H1 (cell line): Measurements from ENCODE around the gene PIBF1. TPM values are rescaled to one million over a fixed set of nuclear protein-coding genes. Genes with fewer than 3 reads are reported as not detected.

ENCODE experiments used
- CTCF ChIA-PET: fragments of 300-600 bp; sonication (Branson Sonifier 250); formaldehyde crosslinking; loops from one replicate; lab custom pipeline; 2021; ENCODE audit not compliant: partially characterized antibody; lab: Charles Lee
- POLR2A ChIA-PET: fragments of 300-600 bp; sonication (Branson Sonifier 250); formaldehyde crosslinking; loops from one replicate; lab custom pipeline; 2021; ENCODE audit warnings: inconsistent platforms; ENCODE audit not compliant: partially characterized antibody; lab: Charles Lee
- DNase-seq, 2 experiments: peaks; one replicate each; pipeline versions ENCODE4 v3.0.0 to v3.0.0-alpha.2; 2010 to 2022; ENCODE audit warnings: low spot score in 2 of 2, low read depth in 1 of 2, mixed read lengths in 1 of 2
- FAIRE-seq: peaks from 2 replicates; lab custom pipeline; 2011; peaks lifted over from hg19 to GRCh38; lab: Jason Lieb, UNC
- H2AFZ ChIP-seq: 2 replicates; pipeline ENCODE4 v1.8.1; 2012; ENCODE audit warnings: low read length, inconsistent platforms
- H2AK5ac ChIP-seq: 2 replicates; pipeline ENCODE4 v1.6.1; 2013; ENCODE audit warnings: low read depth, low read length
- H2BK120ac ChIP-seq: replicated peaks from 2 replicates; pipeline ENCODE3; 2013; ENCODE audit warnings: low read depth, low read length, inconsistent platforms
- H2BK12ac ChIP-seq: 2 replicates; pipeline ENCODE4 v1.6.1; 2013; ENCODE audit warnings: low read depth, low read length
- H2BK15ac ChIP-seq: 2 replicates; pipeline ENCODE4 v1.6.1; 2013; ENCODE audit warnings: low read length
- H2BK20ac ChIP-seq: 2 replicates; pipeline ENCODE4 v1.6.1; 2013; ENCODE audit warnings: low read length
- H2BK5ac ChIP-seq: 2 replicates; pipeline ENCODE4 v1.6.1; 2013; ENCODE audit warnings: low read depth, low read length
- H3K14ac ChIP-seq: 2 replicates; pipeline ENCODE4 v1.6.1; 2013; ENCODE audit warnings: inconsistent platforms; ENCODE audit not compliant: insufficient read length
- H3K18ac ChIP-seq: 2 replicates; pipeline ENCODE4 v1.6.1; 2013; ENCODE audit warnings: low read length; ENCODE audit errors: extremely low read depth
- H3K23ac ChIP-seq: 2 replicates; pipeline ENCODE4 v1.6.1; 2013; ENCODE audit warnings: inconsistent platforms; ENCODE audit not compliant: insufficient read length
- H3K23me2 ChIP-seq: 2 replicates; pipeline ENCODE4 v1.6.1; 2013; ENCODE audit warnings: low read depth, low read length
- H3K27ac ChIP-seq: 2 replicates; pipeline ENCODE4 v1.6.1; 2011; ENCODE audit warnings: low read depth, low read length, inconsistent platforms
- H3K27me3 ChIP-seq, 4 experiments: replicated peaks in 1 of 4; 1 replicate in 1 of 4; 2 replicates in 3 of 4; pipeline versions ENCODE4 v1.6.1 to v1.8.1; 2011 to 2013; ENCODE audit warnings: low read length in 3 of 4, mild to moderate bottlenecking in 3 of 4, inconsistent platforms in 2 of 4, mixed read lengths in 2 of 4, moderate library complexity in 1 of 4; ENCODE audit not compliant: control insufficient read depth in 3 of 4, insufficient read depth in 3 of 4; ENCODE audit errors: extremely low read depth in 1 of 4
- H3K36me3 ChIP-seq, 4 experiments: 2 replicates each; pipeline versions ENCODE4 v1.6.1 to v1.8.1; 2011 to 2013; ENCODE audit warnings: mild to moderate bottlenecking in 4 of 4, low read length in 3 of 4, moderate library complexity in 2 of 4, control low read depth in 1 of 4, inconsistent platforms in 1 of 4; ENCODE audit not compliant: insufficient read depth in 4 of 4, control insufficient read depth in 2 of 4
- H3K4ac ChIP-seq: replicated peaks from 2 replicates; pipeline ENCODE3; 2013; ENCODE audit warnings: low read length, low read depth, mixed read lengths, inconsistent platforms; ENCODE audit not compliant: insufficient read length
- H3K4me1 ChIP-seq, 4 experiments: replicated peaks in 1 of 4; 1 replicate in 1 of 4; 2 replicates in 3 of 4; pipeline versions ENCODE4 v1.6.1 to v1.8.1; 2011 to 2013; ENCODE audit warnings: low read length in 3 of 4, inconsistent platforms in 2 of 4, mixed read lengths in 1 of 4; ENCODE audit not compliant: insufficient read depth in 4 of 4, control insufficient read depth in 3 of 4
- H3K4me2 ChIP-seq, 2 experiments: 2 replicates each; pipeline versions ENCODE4 v1.6.1 to v1.8.1; 2011 to 2013; ENCODE audit warnings: low read depth in 2 of 2, low read length in 2 of 2, control low read depth in 1 of 2, inconsistent platforms in 1 of 2, mild to moderate bottlenecking in 1 of 2; ENCODE audit not compliant: insufficient read depth in 1 of 2
- H3K4me3 ChIP-seq, 4 experiments: fragments of 200-600, 300-600 bp in 1 of 4; sonication (generic), shearing (Covaris generic), sonication (Bioruptor Twin) in 1 of 4; 2 replicates each; pipeline versions ENCODE4 v1.5.1 to v1.8.1; 2011 to 2016; ENCODE audit warnings: low read length in 4 of 4, low read depth in 3 of 4, control low read depth in 2 of 4, inconsistent platforms in 2 of 4, mild to moderate bottlenecking in 2 of 4, mixed read lengths in 1 of 4, moderate library complexity in 1 of 4; ENCODE audit not compliant: insufficient read depth in 2 of 4; ENCODE audit errors: extremely low read depth in 1 of 4
- H3K56ac ChIP-seq: replicated peaks from 2 replicates; pipeline ENCODE3; 2013; ENCODE audit warnings: low read depth, mild to moderate bottlenecking, mixed read lengths, low read length, inconsistent platforms; ENCODE audit not compliant: insufficient read length
- H3K79me1 ChIP-seq: 2 replicates; pipeline ENCODE4 v1.6.1; 2013; ENCODE audit warnings: low read depth, low read length, control low read depth
- H3K79me2 ChIP-seq, 2 experiments: 2 replicates each; pipeline versions ENCODE4 v1.6.1 to v1.8.1; 2012 to 2013; ENCODE audit warnings: low read length in 2 of 2, mild to moderate bottlenecking in 2 of 2, inconsistent platforms in 1 of 2; ENCODE audit not compliant: insufficient read depth in 2 of 2, control insufficient read depth in 1 of 2
- H3K9ac ChIP-seq, 4 experiments: replicated peaks in 1 of 4; 1 replicate in 1 of 4; 2 replicates in 3 of 4; pipeline versions ENCODE4 v1.6.1 to v1.8.1; 2011 to 2013; ENCODE audit warnings: low read depth in 3 of 4, low read length in 3 of 4, control low read depth in 2 of 4, mild to moderate bottlenecking in 2 of 4, moderate library complexity in 2 of 4, inconsistent platforms in 1 of 4; ENCODE audit errors: extremely low read depth in 1 of 4
- H3K9me3 ChIP-seq, 2 experiments: 2 replicates each; pipeline versions ENCODE4 v1.6.1 to v1.8.1; 2012 to 2013; ENCODE audit warnings: mild to moderate bottlenecking in 2 of 2, moderate library complexity in 2 of 2, control low read depth in 1 of 2, inconsistent platforms in 1 of 2, low read depth in 1 of 2, low read length in 1 of 2, mixed read lengths in 1 of 2; ENCODE audit not compliant: insufficient read depth in 2 of 2
- H4K20me1 ChIP-seq, 2 experiments: replicated peaks in 1 of 2; 2 replicates each; pipeline versions ENCODE3 to v1.8.1; 2011 to 2013; ENCODE audit warnings: inconsistent platforms in 2 of 2, low read length in 2 of 2, mild to moderate bottlenecking in 1 of 2; ENCODE audit not compliant: insufficient read depth in 2 of 2, control insufficient read depth in 1 of 2
- H4K5ac ChIP-seq: 2 replicates; pipeline ENCODE4 v1.6.1; 2013; ENCODE audit warnings: low read length, low read depth, mixed read lengths, inconsistent platforms; ENCODE audit not compliant: insufficient read length
- H4K8ac ChIP-seq: 2 replicates; pipeline ENCODE4 v1.8.0; 2013; ENCODE audit warnings: mild to moderate bottlenecking, moderate library complexity, low read length, inconsistent platforms; ENCODE audit not compliant: insufficient read depth; ENCODE audit errors: extremely low read depth
- H4K91ac ChIP-seq: replicated peaks from 2 replicates; pipeline ENCODE3; 2013; ENCODE audit warnings: low read length, mixed read lengths, inconsistent platforms; ENCODE audit not compliant: insufficient read length
- BACH1 ChIP-seq: IDR thresholded peaks from 2 replicates; pipeline ENCODE4 v1.6.1; 2012; ENCODE audit warnings: low read length, improper control_type of control experiment
- CREB1 ChIP-seq: IDR thresholded peaks from 2 replicates; pipeline ENCODE4 v1.6.1; 2012; ENCODE audit warnings: inconsistent platforms
- JUND ChIP-seq: IDR thresholded peaks from 2 replicates; pipeline ENCODE4 v1.6.1; 2011; ENCODE audit warnings: mild to moderate bottlenecking, improper control_type of control experiment, low read length
- PHF8 ChIP-seq: fragments of 200-600 bp; sonication (generic); conservative IDR thresholded peaks from 2 replicates; pipeline ENCODE4 v1.7.1; 2012; ENCODE audit warnings: low read depth, mild to moderate bottlenecking, inconsistent platforms, low read length, moderate library complexity
- RAD21 ChIP-seq, 2 experiments: IDR thresholded peaks in 1 of 2; conservative IDR thresholded peaks in 1 of 2; 2 replicates each; pipeline ENCODE4 v1.6.1; 2011; ENCODE audit warnings: low read depth in 2 of 2, low read length in 2 of 2, improper control_type of control experiment in 1 of 2, inconsistent platforms in 1 of 2, mild to moderate bottlenecking in 1 of 2, moderate library complexity in 1 of 2
- RNF2 ChIP-seq: fragments of 200-900, 300-1000 bp; sonication (generic); IDR thresholded peaks from 2 replicates; pipeline ENCODE4 v1.7.1; 2016; ENCODE audit warnings: borderline replicate concordance, low read depth, mild to moderate bottlenecking, antibody characterized with exemption, low read length; ENCODE audit not compliant: poor library complexity, severe bottlenecking; ENCODE audit errors: missing control alignments
- SP4 ChIP-seq: IDR thresholded peaks from 2 replicates; pipeline ENCODE4 v1.6.1; 2012; ENCODE audit warnings: low read length, inconsistent platforms
- TAF7 ChIP-seq: optimal IDR thresholded peaks from 2 replicates; pipeline ENCODE3; 2011; ENCODE audit warnings: low read depth, mild to moderate bottlenecking, inconsistent platforms, low read length, moderate library complexity, borderline replicate concordance
- WGBS, 2 experiments: shearing (Covaris generic) in 1 of 2; methylation state at CpG; one replicate each; pipeline versions ENCODE4 v1.1.6 to v1.1.7; 2013 to 2015; ENCODE audit warnings: low lambda C conversion rate in 2 of 2, mixed read lengths in 2 of 2, inconsistent platforms in 1 of 2, low coverage in 1 of 2, missing lambda C conversion rate in 1 of 2; ENCODE audit not compliant: insufficient replicate concordance in 2 of 2, insufficient coverage in 1 of 2, insufficient read length in 1 of 2; ENCODE audit errors: extremely low coverage in 1 of 2, missing lambda C conversion rate in 1 of 2; 5-methylcytosine and 5-hydroxymethylcytosine counted together
- polyA plus RNA-seq, 7 experiments: library from polyadenylated mRNA; depleted of rRNA in 3 of 7; stranded (reverse) in 5 of 7; unstranded in 2 of 7; fragments of >200 nt in 5 of 7; fragments of 200-250 nt in 2 of 7; gene quantifications; 1 replicate in 5 of 7; 2 replicates in 1 of 7; 4 replicates in 1 of 7; pipeline versions ENCODE4 v1.2.1 to v1.2.3, GENCODE V29; 2011 to 2013; ENCODE audit warnings: missing spikeins in 2 of 7, mixed read lengths in 2 of 7
- total RNA-seq: library from RNA; stranded (reverse); fragmentation: NEBNext Ultra II Directional; extraction: Animal tissue kit (Norgen Biotek cat#: 25700); gene quantifications from 2 replicates; pipeline ENCODE4 v1.2.1, GENCODE V29; 2021
- TF ChIP-seq, protein P1 (sequence below): IDR thresholded peaks from 2 replicates; pipeline ENCODE4 v1.6.1; 2012; ENCODE audit warnings: inconsistent platforms

The PIBF1 gene
- total and polyA plus RNA-seq, 2 of the 8 experiments (the other 6 are each of a cell fraction or from before 2014, with no cell fraction given): 1.1 to 13.2 TPM

- Histone ChIP-seq H2AFZ (no peak overlapping the region), H4K8ac (no peak overlapping the region), H2BK5ac (no peak overlapping the region), H3K79me2 (no peaks in the 10 kb centered on the region), H3K9ac (no peak overlapping the region), H2AK5ac (no peak overlapping the region), H3K36me3 (no peaks in the 10 kb centered on the region), H2BK15ac (no peak overlapping the region), H3K27ac (no peak overlapping the region), H2BK20ac (no peak overlapping the region), H3K14ac (no peak overlapping the region), H4K91ac (no peak overlapping the region), H3K27me3 (peaks cover 14 to 45% (median 35%) of the 10 kb centered on the region in 4 experiments), H3K23me2 (peaks cover 3% of the 10 kb centered on the region), H2BK120ac (no peak overlapping the region), H3K18ac (no peak overlapping the region), H3K4ac (no peak overlapping the region), H3K9me3 (no peaks in the 10 kb centered on the region), H2BK12ac (no peak overlapping the region), H3K79me1 (0 out of 2 replicates have a peak, but pooled peaks cover under 1% of the 10 kb centered on the region), H3K4me3 (peak overlapping the region in 1 of 4 experiments; percentile 78; a peak in 1 of 8 replicates), H3K4me2 (peak overlapping the region in 1 of 2 experiments; percentile 90; a peak in 2 of 4 replicates), H3K4me1 (peaks cover 0 to 13% (median 1%) of the 10 kb centered on the region in 4 experiments; a peak in 3 of 7 replicates), H4K5ac (no peak overlapping the region), H3K23ac (no peak overlapping the region), H3K56ac (no peak overlapping the region), H4K20me1 (peaks cover 0 to 3% of the 10 kb centered on the region in 2 experiments)
- CTCF ChIA-PET: interaction anchor here (0.7 to 1.3 kb wide), 3 partner anchors 33 to 217 kb away, joined by 3 to 5 read pairs (median 4); no protein-coding TSS in a partner anchor
- FAIRE-seq: no peak
- POLR2A ChIA-PET: interaction anchor here (0.5 to 1.3 kb wide), 2 partner anchors 18 to 22 kb away, joined by 3 to 4 read pairs; no protein-coding TSS in a partner anchor
- TF ChIP-seq JUND: no peak
- TF ChIP-seq CREB1: no peak
- no peak for TF ChIP-seq RAD21 (IDR thresholded peaks at IDR 0.05 in 1 of 2, conservative IDR thresholded peaks at IDR 0.05 in 1 of 2; ENCODE audit: low read depth in 2 of 2, low read length in 2 of 2)
- TF ChIP-seq, protein P1, sequence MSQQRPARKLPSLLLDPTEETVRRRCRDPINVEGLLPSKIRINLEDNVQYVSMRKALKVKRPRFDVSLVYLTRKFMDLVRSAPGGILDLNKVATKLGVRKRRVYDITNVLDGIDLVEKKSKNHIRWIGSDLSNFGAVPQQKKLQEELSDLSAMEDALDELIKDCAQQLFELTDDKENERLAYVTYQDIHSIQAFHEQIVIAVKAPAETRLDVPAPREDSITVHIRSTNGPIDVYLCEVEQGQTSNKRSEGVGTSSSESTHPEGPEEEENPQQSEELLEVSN: no peak
- no peak for TF ChIP-seq TAF7
- no peak for TF ChIP-seq RNF2
- TF ChIP-seq PHF8: no peak
- TF ChIP-seq SP4: no peak
- TF ChIP-seq BACH1: no peak
- WGBS, 2 experiments: 88% methylated on average over 4 of the region's 4 CpGs; no CpG with 5 or more reads in 1 of the 2 experiments
- no peak for DNase-seq
These were observed 275.5 kb downstream of the PIBF1 start for GRCh38 chr13:73057284-73058063.
